ENCODE results near the gene PYROXD2.

DNA sequence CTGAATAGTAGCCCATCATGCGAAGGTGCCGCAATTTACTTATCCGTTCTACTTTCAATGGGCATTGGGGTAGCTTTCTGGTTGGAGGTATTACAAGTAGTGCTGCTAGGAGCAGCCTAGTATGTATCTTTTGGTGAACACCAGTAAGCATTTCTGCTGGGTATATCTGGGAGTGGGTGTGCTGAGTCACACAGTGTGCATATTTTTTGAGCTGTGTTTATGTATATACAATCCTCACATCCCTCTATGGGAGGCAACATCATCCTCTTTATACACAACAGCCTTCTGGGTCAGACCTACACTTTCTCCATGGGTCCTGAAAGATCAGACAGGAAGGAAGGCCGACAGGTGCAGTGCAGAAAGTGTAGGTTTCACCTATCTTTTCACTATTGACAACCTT lies 36.3 kb downstream of the PYROXD2 start:
- TF ChIP-seq, protein P1, sequence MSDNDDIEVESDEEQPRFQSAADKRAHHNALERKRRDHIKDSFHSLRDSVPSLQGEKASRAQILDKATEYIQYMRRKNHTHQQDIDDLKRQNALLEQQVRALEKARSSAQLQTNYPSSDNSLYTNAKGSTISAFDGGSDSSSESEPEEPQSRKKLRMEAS (IDR thresholded peaks at IDR 0.05) = no peak
- TF ChIP-seq POLR2AphosphoS5 (IDR thresholded peaks at IDR 0.05; ENCODE audit: low read depth, low read length) = no peak
- TF ChIP-seq, protein P2, sequence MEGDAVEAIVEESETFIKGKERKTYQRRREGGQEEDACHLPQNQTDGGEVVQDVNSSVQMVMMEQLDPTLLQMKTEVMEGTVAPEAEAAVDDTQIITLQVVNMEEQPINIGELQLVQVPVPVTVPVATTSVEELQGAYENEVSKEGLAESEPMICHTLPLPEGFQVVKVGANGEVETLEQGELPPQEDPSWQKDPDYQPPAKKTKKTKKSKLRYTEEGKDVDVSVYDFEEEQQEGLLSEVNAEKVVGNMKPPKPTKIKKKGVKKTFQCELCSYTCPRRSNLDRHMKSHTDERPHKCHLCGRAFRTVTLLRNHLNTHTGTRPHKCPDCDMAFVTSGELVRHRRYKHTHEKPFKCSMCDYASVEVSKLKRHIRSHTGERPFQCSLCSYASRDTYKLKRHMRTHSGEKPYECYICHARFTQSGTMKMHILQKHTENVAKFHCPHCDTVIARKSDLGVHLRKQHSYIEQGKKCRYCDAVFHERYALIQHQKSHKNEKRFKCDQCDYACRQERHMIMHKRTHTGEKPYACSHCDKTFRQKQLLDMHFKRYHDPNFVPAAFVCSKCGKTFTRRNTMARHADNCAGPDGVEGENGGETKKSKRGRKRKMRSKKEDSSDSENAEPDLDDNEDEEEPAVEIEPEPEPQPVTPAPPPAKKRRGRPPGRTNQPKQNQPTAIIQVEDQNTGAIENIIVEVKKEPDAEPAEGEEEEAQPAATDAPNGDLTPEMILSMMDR (IDR thresholded peaks at IDR 0.05; ENCODE audit: control extremely low read depth in 1 of 3, insufficient read depth in 1 of 3, low read depth in 1 of 3, low read length in 3 of 3) = no peak

Data from H1 (cell line).